ENCODE measurements around the gene DCLK1. TPM values are rescaled to one million over a fixed set of nuclear protein-coding genes. Genes with fewer than 3 reads are reported as not detected.

Gene DCLK1
- total and polyA plus RNA-seq, 4 experiments from 2014 or later: not detected

GRCh38 chr13:35926859-35927530 lies 204.2 kb downstream of the DCLK1 start:
- H3K27ac Mint-ChIP-seq: no peak overlapping the region
- intact Hi-C loops (cut with micrococcal nuclease): no loop called here
- H3K36me3 ChIP-seq (ENCODE audit: insufficient read depth, low read length): no peaks in the 10 kb centered on the region

GRCh38 chr13:35925669-35926068 lies 205.5 kb downstream of the DCLK1 start:
- peaks cover 0 to 6% (median 1%) of the 10 kb centered on the region in 8 donors for H3K9me3 Mint-ChIP-seq
- POLR2A ChIA-PET (ENCODE audit: partially characterized antibody): no interaction called here
- Histone ChIP-seq H3K36me3 (ENCODE audit: insufficient read depth, low read length) (no peaks in the 10 kb centered on the region), H3K27ac (ENCODE audit: low read depth, low read length) (no peak overlapping the region), H3K9me3 (ENCODE audit: control insufficient read depth in 1 of 2, low read length in 2 of 2) (no peaks in the 10 kb centered on the region), H3K27me3 (ENCODE audit: insufficient read depth, low read length) (no peaks in the 10 kb centered on the region), H3K4me3 (ENCODE audit: low read length in 2 of 2) (no peak overlapping the region), H3K4me1 (ENCODE audit: insufficient read depth, low read length) (no peaks in the 10 kb centered on the region)
- H3K27me3 Mint-ChIP-seq: peaks cover 1 to 2% of the 10 kb centered on the region in 2 donors
- DNase-seq: no peak
- no peak overlapping the region for H3K4me3 Mint-ChIP-seq
- intact Hi-C loops (cut with micrococcal nuclease): no loop called here
- H3K4me1 Mint-ChIP-seq: no peaks in the 10 kb centered on the region
- CTCF ChIA-PET (ENCODE audit: partially characterized antibody): no interaction called here
- H3K36me3 Mint-ChIP-seq: no peaks in the 10 kb centered on the region
- no peak overlapping the region for H3K27ac Mint-ChIP-seq

More at GRCh38 chr13:35926859-35927530, 204.2 kb downstream of the DCLK1 start:
- Histone ChIP-seq H3K9me3 (ENCODE audit: control insufficient read depth in 1 of 2, low read length in 2 of 2) (no peaks in the 10 kb centered on the region), H3K27ac (ENCODE audit: low read depth, low read length) (no peak overlapping the region), H3K4me1 (ENCODE audit: insufficient read depth, low read length) (no peaks in the 10 kb centered on the region), H3K4me3 (ENCODE audit: low read length in 2 of 2) (no peak overlapping the region), H3K27me3 (ENCODE audit: insufficient read depth, low read length) (no peaks in the 10 kb centered on the region)
- CTCF ChIA-PET (ENCODE audit: partially characterized antibody): no interaction called here
- Mint-ChIP-seq H3K36me3 (no peaks in the 10 kb centered on the region), H3K4me1 (no peaks in the 10 kb centered on the region), H3K9me3 (peaks cover 0 to 2% (median 0%) of the 10 kb centered on the region in 8 donors), H3K27me3 (no peaks in the 10 kb centered on the region), H3K4me3 (no peak overlapping the region)
- no peak for DNase-seq
- POLR2A ChIA-PET (ENCODE audit: partially characterized antibody): no interaction called here

DNA sequence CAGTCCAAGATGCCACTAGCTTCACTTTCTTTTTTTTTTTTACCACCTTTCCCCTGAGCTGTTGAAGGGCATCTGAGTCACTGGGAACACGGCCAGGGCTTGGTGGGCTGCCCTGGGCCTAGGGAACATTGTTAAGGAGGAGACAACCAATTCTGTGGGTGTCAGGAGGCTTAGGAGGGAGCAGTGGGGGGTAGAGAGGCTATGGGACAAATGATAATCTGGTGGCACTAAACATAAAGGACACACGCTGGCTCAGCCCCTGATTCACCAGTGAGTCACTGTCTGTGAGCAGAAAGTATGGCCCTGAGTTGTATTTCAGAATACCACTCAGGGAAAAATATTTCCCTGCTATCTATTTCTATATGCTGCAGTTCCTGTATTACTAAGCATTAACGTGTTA lies 207.8 kb downstream of the DCLK1 start:
- H3K9me3 Mint-ChIP-seq: peaks cover 0 to 6% (median 2%) of the 10 kb centered on the region in 8 donors
- Histone ChIP-seq H3K9me3 (ENCODE audit: control insufficient read depth in 1 of 2, low read length in 2 of 2) (no peaks in the 10 kb centered on the region), H3K4me3 (ENCODE audit: low read length in 2 of 2) (no peak overlapping the region), H3K27me3 (ENCODE audit: insufficient read depth, low read length) (no peaks in the 10 kb centered on the region), H3K36me3 (ENCODE audit: insufficient read depth, low read length) (no peaks in the 10 kb centered on the region), H3K27ac (ENCODE audit: low read depth, low read length) (no peak overlapping the region), H3K4me1 (ENCODE audit: insufficient read depth, low read length) (no peaks in the 10 kb centered on the region)
- H3K4me1 Mint-ChIP-seq: no peaks in the 10 kb centered on the region
- H3K27me3 Mint-ChIP-seq: peaks cover 1 to 2% of the 10 kb centered on the region in 2 donors
- intact Hi-C loops (cut with micrococcal nuclease): no loop called here
- no peak overlapping the region for H3K4me3 Mint-ChIP-seq
- ChIA-PET POLR2A (ENCODE audit: partially characterized antibody) (no interaction called here), CTCF (ENCODE audit: partially characterized antibody) (no interaction called here)
- no peak overlapping the region for H3K27ac Mint-ChIP-seq
- no peak for DNase-seq
- no peaks in the 10 kb centered on the region for H3K36me3 Mint-ChIP-seq

DNA sequence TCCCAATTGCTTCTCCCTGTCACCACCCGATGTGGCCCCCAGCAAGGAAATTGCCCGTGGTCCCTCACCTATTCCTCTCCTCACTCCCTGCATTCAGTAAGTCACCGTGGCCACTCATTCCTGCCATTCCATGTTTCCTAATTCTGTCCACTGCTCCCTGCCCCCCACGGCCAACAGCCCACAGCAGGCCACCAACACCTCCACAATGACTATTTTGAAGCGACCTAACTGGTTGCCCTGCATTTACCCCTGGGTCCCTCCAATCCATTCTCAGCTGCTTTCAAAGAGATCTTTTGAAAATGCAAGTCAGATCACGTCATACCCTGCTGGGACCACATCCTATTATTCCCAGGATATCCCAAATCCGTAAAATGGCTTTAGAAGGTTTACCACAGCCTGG lies 210.4 kb downstream of the DCLK1 start:
- no peak overlapping the region for H3K27ac ChIP-seq (ENCODE audit: low read depth, low read length)
- ChIA-PET CTCF (ENCODE audit: partially characterized antibody) (no interaction called here), POLR2A (ENCODE audit: partially characterized antibody) (no interaction called here)
- no peaks in the 10 kb centered on the region for H3K9me3 ChIP-seq (ENCODE audit: control insufficient read depth in 1 of 2, low read length in 2 of 2)
- no peak overlapping the region for H3K4me3 ChIP-seq (ENCODE audit: low read length in 2 of 2)
- Mint-ChIP-seq H3K4me3 (no peak overlapping the region), H3K36me3 (no peaks in the 10 kb centered on the region), H3K4me1 (no peaks in the 10 kb centered on the region), H3K9me3 (peaks cover 0 to 6% (median 2%) of the 10 kb centered on the region in 8 donors), H3K27ac (no peak overlapping the region), H3K27me3 (peaks cover 1 to 2% of the 10 kb centered on the region in 2 donors)
- intact Hi-C loops (cut with micrococcal nuclease): no loop called here
- no peaks in the 10 kb centered on the region for H3K4me1 ChIP-seq (ENCODE audit: insufficient read depth, low read length)
- no peak for DNase-seq
- no peaks in the 10 kb centered on the region for H3K36me3 ChIP-seq (ENCODE audit: insufficient read depth, low read length)
- no peaks in the 10 kb centered on the region for H3K27me3 ChIP-seq (ENCODE audit: insufficient read depth, low read length)

GRCh38 chr13:35917942-35918645 lies 213.1 kb downstream of the DCLK1 start:
- CTCF ChIA-PET (ENCODE audit: partially characterized antibody): no interaction called here
- Histone ChIP-seq H3K9me3 (ENCODE audit: control insufficient read depth in 1 of 2, low read length in 2 of 2) (no peaks in the 10 kb centered on the region), H3K4me3 (ENCODE audit: low read length in 2 of 2) (no peak overlapping the region), H3K36me3 (ENCODE audit: insufficient read depth, low read length) (no peaks in the 10 kb centered on the region), H3K27ac (ENCODE audit: low read depth, low read length) (no peak overlapping the region), H3K27me3 (ENCODE audit: insufficient read depth, low read length) (no peaks in the 10 kb centered on the region), H3K4me1 (ENCODE audit: insufficient read depth, low read length) (no peaks in the 10 kb centered on the region)
- Mint-ChIP-seq H3K27me3 (peaks cover 1 to 2% of the 10 kb centered on the region in 2 donors), H3K36me3 (no peaks in the 10 kb centered on the region), H3K4me1 (no peaks in the 10 kb centered on the region), H3K27ac (no peak overlapping the region), H3K9me3 (peaks cover 0 to 6% (median under 1%) of the 10 kb centered on the region in 8 donors), H3K4me3 (no peak overlapping the region)
- intact Hi-C loops (cut with micrococcal nuclease): no loop called here
- POLR2A ChIA-PET (ENCODE audit: partially characterized antibody): no interaction called here
- DNase-seq: no peak

DNA sequence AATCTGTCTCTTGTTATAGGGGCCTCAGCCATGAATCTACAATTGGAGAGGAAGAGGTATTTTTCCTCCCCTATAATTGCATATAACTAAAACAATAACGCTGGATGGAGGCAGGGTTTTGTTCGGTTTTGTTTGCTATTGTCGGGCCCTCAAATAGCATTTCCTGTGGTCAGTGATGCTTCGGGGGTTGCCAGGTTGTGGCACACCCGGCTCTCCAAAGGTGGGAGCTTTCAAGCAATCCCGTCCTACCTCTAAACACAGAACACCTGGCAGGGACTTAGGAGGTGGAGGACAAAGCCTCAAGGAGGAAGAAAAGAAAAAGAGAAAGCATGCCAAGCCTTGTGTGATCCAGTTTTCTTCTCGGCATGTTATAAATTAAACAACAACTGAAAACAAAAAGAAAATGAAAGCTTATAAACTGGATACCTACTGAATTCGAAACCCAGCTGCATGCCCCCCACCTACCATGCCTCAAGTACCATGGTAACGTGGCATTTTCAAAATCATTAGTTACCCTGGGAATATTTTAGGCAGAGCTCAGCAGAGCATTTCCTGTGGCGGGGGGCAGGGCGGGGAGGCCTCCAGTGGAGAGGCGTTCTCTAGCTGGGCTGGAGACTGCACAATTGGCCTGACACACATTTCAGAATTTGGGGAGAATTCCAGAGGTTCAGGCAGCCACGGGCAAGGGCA lies 213.8 kb downstream of the DCLK1 start:
- ChIA-PET CTCF (ENCODE audit: partially characterized antibody) (interaction anchor here (0.5 kb wide), 1 partner anchor 9 kb away, joined by 3 read pairs; no protein-coding TSS in a partner anchor), POLR2A (ENCODE audit: partially characterized antibody) (no interaction called here)
- no peaks in the 10 kb centered on the region for H3K36me3 ChIP-seq (ENCODE audit: insufficient read depth, low read length)
- no peaks in the 10 kb centered on the region for H3K9me3 ChIP-seq (ENCODE audit: control insufficient read depth in 1 of 2, low read length in 2 of 2)
- H3K27me3 ChIP-seq (ENCODE audit: insufficient read depth, low read length): no peaks in the 10 kb centered on the region
- no peak for DNase-seq
- H3K4me3 Mint-ChIP-seq: no peak overlapping the region
- H3K4me1 Mint-ChIP-seq: no peaks in the 10 kb centered on the region
- H3K4me3 ChIP-seq (ENCODE audit: low read length in 2 of 2): no peak overlapping the region
- peaks cover 0 to 6% (median 1%) of the 10 kb centered on the region in 8 donors for H3K9me3 Mint-ChIP-seq
- H3K4me1 ChIP-seq (ENCODE audit: insufficient read depth, low read length): no peaks in the 10 kb centered on the region
- intact Hi-C loops (cut with micrococcal nuclease): no loop called here
- peaks cover 1 to 2% of the 10 kb centered on the region in 2 donors for H3K27me3 Mint-ChIP-seq
- H3K36me3 Mint-ChIP-seq: no peaks in the 10 kb centered on the region
- no peak overlapping the region for H3K27ac Mint-ChIP-seq
- no peak overlapping the region for H3K27ac ChIP-seq (ENCODE audit: low read depth, low read length)

DNA sequence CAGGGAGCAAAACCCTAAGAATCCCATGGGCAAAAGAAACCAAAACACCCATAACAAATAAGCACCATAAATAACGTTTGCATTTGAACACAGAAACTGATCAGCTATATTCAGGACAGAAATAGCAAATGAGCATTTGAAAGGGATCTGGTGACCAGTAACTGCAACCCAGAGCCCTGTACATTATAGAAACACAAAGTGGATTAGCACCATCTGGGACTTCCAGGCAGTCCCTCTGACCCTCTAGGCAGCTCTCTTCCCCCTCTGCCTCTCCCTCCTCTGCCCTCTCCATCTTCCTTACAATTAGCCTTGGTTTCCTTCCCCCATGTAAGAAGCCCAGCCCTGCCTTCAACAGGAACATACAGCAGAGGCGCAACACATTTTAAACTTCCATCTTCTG lies 215.0 kb downstream of the DCLK1 start:
- intact Hi-C loops (cut with micrococcal nuclease): no loop called here

More for the DNA sequence above, 215.0 kb downstream of the DCLK1 start:
- H3K27ac ChIP-seq (ENCODE audit: low read depth, low read length): no peak overlapping the region
- Mint-ChIP-seq H3K4me3 (no peak overlapping the region), H3K27me3 (peaks cover 1 to 2% of the 10 kb centered on the region in 2 donors), H3K9me3 (peaks cover 0 to 5% (median under 1%) of the 10 kb centered on the region in 8 donors), H3K4me1 (no peaks in the 10 kb centered on the region), H3K36me3 (no peaks in the 10 kb centered on the region), H3K27ac (no peak overlapping the region)
- ChIA-PET POLR2A (ENCODE audit: partially characterized antibody) (no interaction called here), CTCF (ENCODE audit: partially characterized antibody) (no interaction called here)
- no peak overlapping the region for H3K4me3 ChIP-seq (ENCODE audit: low read length in 2 of 2)
- H3K27me3 ChIP-seq (ENCODE audit: insufficient read depth, low read length): no peaks in the 10 kb centered on the region
- no peak for DNase-seq
- H3K36me3 ChIP-seq (ENCODE audit: insufficient read depth, low read length): no peaks in the 10 kb centered on the region
- no peaks in the 10 kb centered on the region for H3K4me1 ChIP-seq (ENCODE audit: insufficient read depth, low read length)
- H3K9me3 ChIP-seq (ENCODE audit: control insufficient read depth in 1 of 2, low read length in 2 of 2): no peaks in the 10 kb centered on the region
